Activated effector memory CD4-positive, alpha-beta T cell treated with anti-CD3 and anti-CD28 coated beads, Interleukin-2, amount 50 U/mL, for 16 hours (primary cell): ENCODE measurements around the gene ISG20.

Experiments used
- DNase-seq: peaks from one replicate; pipeline ENCODE4 v3.0.0-alpha.2; 2020

ISG20 gene

GRCh38 chr15:88655103-88655553 is 16.3 kb downstream of the ISG20 start:
- no peak for DNase-seq

GRCh38 chr15:88655800-88656488 is 17.1 kb downstream of the ISG20 start:
- DNase-seq, result no peak

GRCh38 chr15:88656760-88657221 is 18.0 kb downstream of the ISG20 start:
- no peak for DNase-seq

GRCh38 chr15:88657326-88658069 is 18.7 kb downstream of the ISG20 start:
- no peak for DNase-seq

- no peak for DNase-seq
Measured at GRCh38 chr15:88658070-88658965, 19.5 kb downstream of the ISG20 start.

GRCh38 chr15:88658972-88659931 is 20.4 kb downstream of the ISG20 start:
- DNase-seq, result peak; percentile 61

GRCh38 chr15:88661041-88661700 is 22.4 kb downstream of the ISG20 start:
- no peak for DNase-seq

GRCh38 chr15:88661761-88662556 is 23.1 kb downstream of the ISG20 start:
- no peak for DNase-seq

GRCh38 chr15:88663141-88663621 is 24.4 kb downstream of the ISG20 start:
- no peak for DNase-seq

- DNase-seq, result peak; percentile 77
Measured at GRCh38 chr15:88664151-88664778, 25.4 kb downstream of the ISG20 start.

GRCh38 chr15:88674661-88675060 is 35.8 kb downstream of the ISG20 start:
- DNase-seq, result no peak

- no peak for DNase-seq
Measured at GRCh38 chr15:88678755-88679154, 39.9 kb downstream of the ISG20 start.

- DNase-seq, result no peak
Measured at GRCh38 chr15:88680241-88681001, 41.6 kb downstream of the ISG20 start.

GRCh38 chr15:88681610-88682221 is 42.9 kb downstream of the ISG20 start:
- no peak for DNase-seq

GRCh38 chr15:88684345-88684744 is 45.5 kb downstream of the ISG20 start:
- no peak for DNase-seq

- DNase-seq, result no peak
Measured at GRCh38 chr15:88686166-88686565, 47.4 kb downstream of the ISG20 start.

- DNase-seq, result no peak
Measured at GRCh38 chr15:88688394-88688933, 49.6 kb downstream of the ISG20 start.

- DNase-seq, result no peak
Measured at GRCh38 chr15:88690331-88690730, 51.5 kb downstream of the ISG20 start.
